IMR-90 (cell line): ENCODE measurements around the gene WAC. TPM values are rescaled to one million over a fixed set of nuclear protein-coding genes. Genes with fewer than 3 reads are reported as not detected.

Experiments
- ATAC-seq: fragments of 200-7000 bp; cut with Tn5 transposase; 2 replicates; pipeline ENCODE4 v1.9.1; 2020; ENCODE audit warnings: low read depth, mild to moderate bottlenecking, moderate library complexity
- BruUV-seq: library from RNA; stranded (reverse); fragments of 400-500 nt; replicated peaks from 2 replicates; lab custom pipeline; 2021; lab: Mats Ljungman, UMichigan
- CTCF ChIA-PET: fragments of 300-600 bp; formaldehyde crosslinking; extraction: SDS; loops from one replicate; lab custom pipeline; 2021; ENCODE audit warnings: antibody characterized with exemption; lab: Yijun Ruan, JAX
- POLR2A ChIA-PET: fragments of 300-600 bp; sonication (Branson Sonifier 250); formaldehyde crosslinking; loops from one replicate; lab custom pipeline; 2022; ENCODE audit warnings: antibody characterized with exemption; ENCODE audit not compliant: unreplicated experiment; lab: Charles Lee
- DNase-seq: peaks from one replicate; pipeline ENCODE4 v3.0.0; 2013
- H2AFZ ChIP-seq: replicated peaks from 2 replicates; pipeline ENCODE3; 2013; ENCODE audit warnings: low read length, mild to moderate bottlenecking; ENCODE audit not compliant: poor library complexity
- H2AK5ac ChIP-seq: 2 replicates; pipeline ENCODE4 v1.6.1; 2013; ENCODE audit warnings: low read depth, low read length, inconsistent platforms
- H2AK9ac ChIP-seq: replicated peaks from 2 replicates; pipeline ENCODE3; 2013; ENCODE audit warnings: mild to moderate bottlenecking, low read depth, low read length, moderate library complexity; ENCODE audit not compliant: poor library complexity
- H2BK120ac ChIP-seq: 2 replicates; pipeline ENCODE4 v1.6.1; 2013; ENCODE audit warnings: low read depth, low read length, inconsistent platforms
- H2BK15ac ChIP-seq: 3 replicates; pipeline ENCODE4 v1.6.1; 2013; ENCODE audit warnings: low read depth, low read length, inconsistent platforms
- H2BK20ac ChIP-seq: 2 replicates; pipeline ENCODE4 v1.6.1; 2013; ENCODE audit warnings: low read depth, mild to moderate bottlenecking, inconsistent platforms, low read length, moderate library complexity
- H2BK5ac ChIP-seq: 2 replicates; pipeline ENCODE4 v1.6.1; 2013; ENCODE audit warnings: mild to moderate bottlenecking, low read depth, low read length, inconsistent platforms; ENCODE audit not compliant: poor library complexity, severe bottlenecking
- H3K14ac ChIP-seq: replicated peaks from 2 replicates; pipeline ENCODE4 v1.6.1; 2013; ENCODE audit warnings: low read depth, low read length, inconsistent platforms
- H3K18ac ChIP-seq: 2 replicates; pipeline ENCODE4 v1.6.1; 2013; ENCODE audit warnings: low read depth, low read length, control low read depth
- H3K23ac ChIP-seq: 2 replicates; pipeline ENCODE4 v1.6.1; 2013; ENCODE audit warnings: low read depth, low read length, inconsistent platforms
- H3K27ac ChIP-seq: 2 replicates; pipeline ENCODE4 v1.5.1; 2013; ENCODE audit warnings: mild to moderate bottlenecking, control low read depth, low read length; ENCODE audit not compliant: insufficient read depth
- H3K27me3 ChIP-seq: 2 replicates; pipeline ENCODE4 v1.6.1; 2013; ENCODE audit warnings: low read length; ENCODE audit not compliant: control insufficient read depth, insufficient read depth
- H3K36me3 ChIP-seq: 2 replicates; pipeline ENCODE4 v1.6.1; 2013; ENCODE audit warnings: low read length, mixed read lengths; ENCODE audit not compliant: control insufficient read depth, insufficient read depth
- H3K4ac ChIP-seq: 2 replicates; pipeline ENCODE4 v1.6.1; 2013; ENCODE audit warnings: low read depth, low read length, inconsistent platforms
- H3K4me1 ChIP-seq: 2 replicates; pipeline ENCODE4 v1.6.1; 2013; ENCODE audit warnings: low read length, mixed read lengths; ENCODE audit not compliant: control insufficient read depth, insufficient read depth
- H3K4me2 ChIP-seq: 2 replicates; pipeline ENCODE4 v1.6.1; 2013; ENCODE audit warnings: low read depth, mild to moderate bottlenecking, control low read depth, low read length, moderate library complexity
- H3K4me3 ChIP-seq: 2 replicates; pipeline ENCODE4 v1.5.1; 2013; ENCODE audit warnings: low read depth, mild to moderate bottlenecking, control low read depth, low read length, moderate library complexity; ENCODE audit not compliant: insufficient read depth
- H3K56ac ChIP-seq: 2 replicates; pipeline ENCODE4 v1.6.1; 2013; ENCODE audit warnings: low read length, inconsistent platforms; ENCODE audit not compliant: insufficient read depth; ENCODE audit errors: extremely low read depth
- H3K79me1 ChIP-seq, 2 experiments: 2 replicates each; pipeline ENCODE4 v1.6.1; 2013; ENCODE audit warnings: low read length in 2 of 2, inconsistent platforms in 1 of 2, low read depth in 1 of 2
- H3K9ac ChIP-seq: 2 replicates; pipeline ENCODE4 v1.6.1; 2013; ENCODE audit warnings: low read depth, low read length, control low read depth
- H3K9me1 ChIP-seq: 2 replicates; pipeline ENCODE4 v1.6.1; 2013; ENCODE audit warnings: low read length, inconsistent platforms; ENCODE audit not compliant: insufficient read depth
- H3K9me3 ChIP-seq: 2 replicates; pipeline ENCODE4 v1.6.1; 2013; ENCODE audit warnings: low read length; ENCODE audit not compliant: control insufficient read depth, insufficient read depth
- H4K20me1 ChIP-seq: 2 replicates; pipeline ENCODE4 v1.6.1; 2013; ENCODE audit warnings: low read length, inconsistent platforms; ENCODE audit not compliant: insufficient read depth
- H4K5ac ChIP-seq: 2 replicates; pipeline ENCODE4 v1.6.1; 2013; ENCODE audit warnings: mild to moderate bottlenecking, low read depth, low read length, control low read depth
- H4K8ac ChIP-seq, 2 experiments: 2 replicates each; pipeline ENCODE4 v1.6.1; 2013; ENCODE audit warnings: low read depth in 2 of 2, low read length in 2 of 2, control low read depth in 1 of 2, inconsistent platforms in 1 of 2
- H4K91ac ChIP-seq: 2 replicates; pipeline ENCODE4 v1.6.1; 2013; ENCODE audit warnings: low read depth, low read length, inconsistent platforms; ENCODE audit not compliant: insufficient read depth
- CEBPB ChIP-seq: IDR thresholded peaks from 2 replicates; pipeline ENCODE4 v1.6.1; 2012; ENCODE audit warnings: low read depth, low read length, improper control_type of control experiment
- CHD1 ChIP-seq: IDR thresholded peaks from 2 replicates; pipeline ENCODE4 v1.6.1; 2012; ENCODE audit warnings: low read depth, low read length, improper control_type of control experiment
- CTCF ChIP-seq: conservative IDR thresholded peaks from 2 replicates; pipeline ENCODE4 v1.5.1; 2012; ENCODE audit warnings: mild to moderate bottlenecking, low read depth, low read length, improper control_type of control experiment
- FOS ChIP-seq: fragments of 150-350 bp; IDR thresholded peaks from 2 replicates; pipeline ENCODE4 v1.6.1; 2016; ENCODE audit warnings: low read depth, low read length
- MAZ ChIP-seq: IDR thresholded peaks from 2 replicates; pipeline ENCODE4 v1.6.1; 2012; ENCODE audit warnings: low read depth, mild to moderate bottlenecking, low read length, improper control_type of control experiment, moderate library complexity, borderline replicate concordance
- RAD21 ChIP-seq: IDR thresholded peaks from 2 replicates; pipeline ENCODE4 v1.6.1; 2012; ENCODE audit warnings: low read length, improper control_type of control experiment
- RCOR1 ChIP-seq: IDR thresholded peaks from 2 replicates; pipeline ENCODE4 v1.6.1; 2012; ENCODE audit warnings: mild to moderate bottlenecking, low read length, improper control_type of control experiment; ENCODE audit not compliant: insufficient replicate concordance
- RFX5 ChIP-seq: IDR thresholded peaks from 2 replicates; pipeline ENCODE4 v1.8.0; 2012; ENCODE audit warnings: low read depth, mild to moderate bottlenecking, low read length, moderate library complexity
- USF2 ChIP-seq: fragments of 150-350 bp; IDR thresholded peaks from 2 replicates; pipeline ENCODE4 v1.6.1; 2017; ENCODE audit warnings: mild to moderate bottlenecking, antibody characterized with exemption, low read length, low read depth
- WGBS, 2 experiments: methylation state at CpG; one replicate each; pipeline versions ENCODE4 v1.1.5 to v1.1.7; 2013; ENCODE audit warnings: missing lambda C conversion rate in 2 of 2; ENCODE audit not compliant: insufficient read length in 1 of 2; ENCODE audit errors: extremely low coverage in 2 of 2; 5-methylcytosine and 5-hydroxymethylcytosine counted together
- dilution Hi-C: fragments of 300-500 bp; cut with HindIII; formaldehyde crosslinking; loops from one replicate; pipeline ENCODE4 v1.14.3; 2018; ENCODE audit warnings: low sequenced_read_pairs; ENCODE audit not compliant: unreplicated experiment
- in situ Hi-C: fragments of 300-500 bp; cut with MboI; formaldehyde crosslinking; loops from 3 replicates; pipeline ENCODE4 v1.14.3; 2019; ENCODE audit warnings: low sequenced_read_pairs, inconsistent platforms, mixed read lengths
- intact Hi-C: fragments of 100-400 bp; cut with micrococcal nuclease; formaldehyde crosslinking; loops from 2 replicates; pipeline ENCODE4 v1.10.0; 2022
- polyA plus RNA-seq, 3 experiments: library from polyadenylated mRNA; depleted of rRNA; stranded (reverse); fragments of >200 nt; gene quantifications; 2 replicates each; pipeline ENCODE4 v1.2.3, GENCODE V29; 2012; ENCODE audit warnings: low replicate concordance in 1 of 3
- total RNA-seq: library from RNA; depleted of rRNA; stranded (reverse); fragments of >200 nt; gene quantifications from 2 replicates; pipeline ENCODE4 v1.2.3, GENCODE V29; 2012

Gene WAC
- total and polyA plus RNA-seq, 2 of the 4 experiments (the other 2 are of a cell fraction): 39.6 to 52.2 TPM

GRCh38 chr10:28595613-28596012 is 62.7 kb downstream of the WAC start:
- Histone ChIP-seq H3K79me1 (peaks cover 18 to 70% of the 10 kb centered on the region in 2 experiments; a peak in 3 of 4 replicates), H2AFZ (no peak overlapping the region), H4K20me1 (peaks cover 79% of the 10 kb centered on the region), H3K9me1 (peaks cover 5% of the 10 kb centered on the region), H3K56ac (no peak overlapping the region), H4K8ac (no peak overlapping the region), H3K27ac (no peak overlapping the region), H3K9ac (no peak overlapping the region), H3K27me3 (no peaks in the 10 kb centered on the region), H2BK120ac (no peak overlapping the region), H3K4me2 (peak overlapping the region; percentile 59), H3K4me1 (peaks cover 8% of the 10 kb centered on the region), H2AK9ac (no peak overlapping the region), H4K91ac (no peak overlapping the region), H2BK20ac (no peak overlapping the region), H2BK15ac (no peak overlapping the region), H3K9me3 (no peaks in the 10 kb centered on the region), H3K36me3 (peaks cover 20% of the 10 kb centered on the region), H3K4me3 (no peak overlapping the region), H2BK5ac (peak overlapping the region; percentile 42), H3K14ac (0 out of 2 replicates have a peak overlapping the region, but pooled peaks have one; percentile 61), H3K23ac (no peak overlapping the region), H3K4ac (no peak overlapping the region), H3K18ac (no peak overlapping the region), H2AK5ac (no peak overlapping the region), H4K5ac (no peak overlapping the region)
- 70% methylated on average over 2 of the region's 3 CpGs; no CpG with 5 or more reads in 1 of the 2 experiments for WGBS, 2 experiments
- intact Hi-C loops (no loop called here), dilution Hi-C loops (no loop called here), in situ Hi-C loops (no loop called here)
- ATAC-seq (peak; percentile 53), DNase-seq (peak; percentile 24)
- TF ChIP-seq USF2: no peak
- no peak for TF ChIP-seq CHD1
- TF ChIP-seq RFX5: no peak
- no peak for TF ChIP-seq CTCF
- TF ChIP-seq RAD21: no peak
- TF ChIP-seq FOS: no peak
- no peak for TF ChIP-seq MAZ
- no peak for TF ChIP-seq RCOR1
- TF ChIP-seq CEBPB: no peak
- ChIA-PET CTCF (no interaction called here), POLR2A (no interaction called here)
- BruUV-seq: no TSS peak
